GM12872 (cell line): ENCODE measurements around the gene MALRD1.

Experiments used
- CTCF ChIP-seq: IDR thresholded peaks from 3 replicates; pipeline ENCODE4 v1.5.1; 2011; ENCODE audit warnings: low read depth, mild to moderate bottlenecking, low read length, moderate library complexity; ENCODE audit not compliant: insufficient read depth

The MALRD1 gene

GRCh38 chr10:19676063-19676462 lies 627.5 kb downstream of the MALRD1 start:
- no peak for TF ChIP-seq CTCF

GRCh38 chr10:19683356-19683755 lies 634.8 kb downstream of the MALRD1 start:
- TF ChIP-seq CTCF, result no peak

- TF ChIP-seq CTCF, result no peak
Measured at GRCh38 chr10:19683960-19684359, 635.4 kb downstream of the MALRD1 start.

GRCh38 chr10:19688344-19688743 lies 639.7 kb downstream of the MALRD1 start:
- no peak for TF ChIP-seq CTCF

- no peak for TF ChIP-seq CTCF
Measured at GRCh38 chr10:19689231-19689630, 640.6 kb downstream of the MALRD1 start.

GRCh38 chr10:19699299-19699698 lies 650.7 kb downstream of the MALRD1 start:
- no peak for TF ChIP-seq CTCF

- no peak for TF ChIP-seq CTCF
Measured at GRCh38 chr10:19701427-19702052, 652.9 kb downstream of the MALRD1 start.
